NK-92 (cell line): ENCODE data around the gene GRAP2.
"Not testable (repeated sequence)": the region's sequence is repeated elsewhere in the genome, so short reads cannot be mapped to it uniquely, and the experiment has no call there.

Source experiments
- DNase-seq: peaks from one replicate; lab custom pipeline; 2025; ENCODE audit not compliant: unreplicated experiment; lab: John Stamatoyannopoulos, UW

Gene GRAP2

DNA sequence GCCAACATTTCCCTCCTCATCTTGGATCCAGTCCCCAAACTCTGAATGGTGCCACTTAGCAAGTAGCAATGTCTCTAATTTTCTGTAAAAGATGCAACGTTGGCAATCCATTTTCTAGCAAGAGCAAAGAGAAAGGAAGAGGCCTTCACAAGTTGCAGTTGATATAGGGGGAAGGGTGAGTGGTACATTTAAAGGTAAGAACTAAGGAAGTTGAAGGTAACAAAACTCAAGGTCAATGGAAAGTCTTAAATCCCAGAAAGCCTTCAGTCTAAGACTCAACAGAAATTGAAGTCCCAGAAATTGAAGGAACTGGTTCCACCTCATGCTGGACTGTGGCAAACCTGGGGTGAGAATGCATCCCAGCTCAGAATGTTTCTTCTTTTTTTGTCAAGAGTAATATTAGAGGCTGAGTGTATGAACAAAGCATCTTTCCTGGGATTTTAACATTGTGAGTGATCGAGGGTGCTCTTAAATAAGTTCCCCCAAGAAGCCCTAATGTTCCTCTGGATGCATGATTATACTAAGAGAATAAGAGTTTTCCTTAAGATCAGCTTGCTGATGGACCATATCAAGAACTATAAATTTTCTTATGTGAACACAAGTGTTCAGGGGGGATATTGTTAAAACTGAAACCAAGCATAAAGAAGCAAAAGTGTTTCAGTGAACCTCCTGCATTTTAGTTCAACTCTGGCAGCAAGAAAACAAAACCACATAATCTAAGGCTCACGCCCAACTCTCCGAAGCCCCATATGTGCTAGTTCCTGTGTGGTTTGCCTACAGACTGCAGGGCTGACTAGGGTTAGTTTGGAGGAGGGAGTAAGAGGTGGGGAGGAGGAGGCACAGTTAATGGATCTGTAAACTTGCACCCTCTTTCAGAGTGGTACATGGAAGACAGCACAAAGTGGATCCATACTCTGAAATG is at the start of gene GRAP2:
TSS of gene GRAP2 (plus strand) at position 779 of the 922 bp plus-strand sequence. CDS start 46,023 bp downstream, outside the sequence.
- no peak for DNase-seq

DNA sequence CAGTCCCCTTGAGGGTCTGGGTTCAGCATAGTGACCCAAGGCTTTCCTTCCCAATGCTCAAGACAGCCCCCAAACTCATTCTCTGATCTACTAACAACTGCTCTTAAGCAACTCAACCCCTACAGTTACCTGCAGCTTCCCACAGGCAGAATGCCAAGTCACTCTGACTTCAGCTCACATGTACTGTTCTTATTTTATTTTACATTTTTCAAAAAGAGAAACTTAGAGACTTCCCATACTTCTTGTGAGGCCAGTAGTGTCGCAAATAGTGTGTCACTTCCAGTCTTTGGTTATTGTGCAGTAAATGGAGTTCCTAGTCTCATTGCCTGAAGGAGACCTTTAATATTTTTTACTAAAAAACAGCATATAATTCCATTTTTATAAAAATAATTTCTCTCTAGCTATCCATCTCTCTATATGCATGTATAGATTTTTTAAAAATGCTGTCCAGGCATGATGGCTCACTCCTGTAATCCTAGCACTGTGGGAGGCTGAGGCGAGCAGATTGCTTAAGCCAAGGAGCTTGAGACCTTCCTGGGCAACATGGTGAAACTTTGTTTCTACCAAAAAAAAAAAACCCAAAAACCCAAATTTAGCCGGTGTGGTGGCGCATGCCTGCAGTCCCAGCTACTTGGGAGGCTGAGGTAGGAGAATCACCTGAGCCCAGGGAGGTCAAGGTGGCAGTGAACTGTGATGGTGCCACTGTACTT is 49.1 kb upstream of the GRAP2 start:
- DNase-seq, result no peak

DNA sequence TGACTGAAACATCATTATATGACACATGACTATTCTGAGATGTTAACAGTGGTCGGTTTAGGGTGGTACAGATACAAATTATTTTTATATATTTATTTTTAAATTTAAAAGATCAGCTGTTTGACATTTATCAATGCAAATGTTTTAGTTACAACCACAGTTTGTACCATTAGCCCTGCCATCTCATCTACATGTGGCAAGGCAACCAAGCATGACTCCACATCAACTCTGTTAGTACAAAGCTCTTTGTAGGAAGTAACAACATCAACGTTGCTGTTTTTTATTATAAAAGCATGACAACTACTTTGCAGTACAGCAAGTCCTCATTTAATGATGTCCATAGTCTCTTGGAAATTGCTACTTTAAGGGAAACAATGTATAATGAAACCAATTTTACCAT is 48.1 kb upstream of the GRAP2 start:
- no peak for DNase-seq

DNA sequence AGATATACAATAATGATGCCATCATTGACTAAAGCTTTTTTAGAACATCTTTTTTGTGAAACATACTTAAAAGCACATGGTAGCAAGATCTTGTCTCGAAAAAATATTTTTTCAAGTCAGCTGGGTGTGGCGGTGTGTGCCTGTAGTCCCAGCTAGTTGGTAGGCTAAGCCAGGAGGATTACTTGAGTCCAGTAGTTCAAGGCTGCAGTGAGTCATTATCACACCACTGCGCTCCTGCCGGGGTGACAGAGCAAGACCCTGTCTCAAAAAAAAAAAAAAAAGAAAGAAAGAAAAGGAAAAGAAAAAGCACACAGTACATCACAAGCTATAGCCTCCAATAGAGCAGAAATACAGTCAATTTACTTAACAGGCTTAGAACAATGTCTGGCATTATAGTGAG is 44.3 kb upstream of the GRAP2 start:
- DNase-seq, result no peak

DNA sequence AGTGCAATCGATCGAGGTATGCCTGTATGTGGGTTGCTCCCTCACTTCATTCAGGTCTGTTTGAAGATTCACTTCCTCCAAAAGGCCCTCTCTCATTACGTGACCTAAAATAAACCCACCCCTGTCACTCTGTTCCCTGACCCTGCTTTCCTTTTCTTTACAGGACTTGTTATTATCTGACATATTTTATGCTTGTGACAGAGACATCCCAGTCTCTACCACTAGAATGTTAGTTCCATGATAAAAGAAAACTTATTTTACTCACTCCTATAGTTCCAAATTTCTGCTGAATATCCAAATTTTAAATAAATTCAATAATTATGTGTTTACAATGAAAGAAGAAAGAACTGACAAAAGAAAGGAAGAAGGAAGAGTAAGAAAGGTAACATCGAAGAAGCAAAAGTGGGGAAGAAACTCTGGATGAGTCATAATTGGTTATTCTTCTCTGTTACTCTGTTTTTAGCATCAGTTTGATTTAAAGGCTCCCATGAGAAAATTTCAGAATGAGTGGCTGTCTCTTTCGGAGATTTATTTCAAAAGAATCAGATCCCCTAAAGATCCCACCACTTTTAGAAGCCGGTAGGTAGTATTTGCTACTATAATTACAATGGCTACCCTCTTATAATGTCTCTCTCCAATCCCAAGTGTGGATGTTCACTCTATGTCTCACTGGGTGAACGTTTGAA is 40.8 kb upstream of the GRAP2 start:
- DNase-seq, result no peak

DNA sequence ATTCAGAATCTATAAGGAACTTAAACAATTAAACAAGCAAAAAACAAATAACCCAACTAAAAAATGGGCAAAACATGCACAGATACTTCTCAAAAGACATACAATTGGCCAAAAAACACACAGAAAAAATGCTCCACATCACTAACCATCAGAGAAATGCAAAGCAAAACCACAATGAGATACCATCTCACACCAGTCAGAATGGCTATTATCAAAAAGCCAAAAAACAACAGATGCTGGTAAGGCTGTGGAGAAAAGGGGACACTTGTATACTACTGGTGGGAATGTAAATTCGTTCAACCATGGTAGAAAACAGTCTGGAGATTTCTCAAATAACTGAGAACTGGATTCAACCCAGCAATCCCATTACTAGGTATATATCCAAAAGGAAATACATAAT is 32.1 kb upstream of the GRAP2 start:
- DNase-seq, result no peak

DNA sequence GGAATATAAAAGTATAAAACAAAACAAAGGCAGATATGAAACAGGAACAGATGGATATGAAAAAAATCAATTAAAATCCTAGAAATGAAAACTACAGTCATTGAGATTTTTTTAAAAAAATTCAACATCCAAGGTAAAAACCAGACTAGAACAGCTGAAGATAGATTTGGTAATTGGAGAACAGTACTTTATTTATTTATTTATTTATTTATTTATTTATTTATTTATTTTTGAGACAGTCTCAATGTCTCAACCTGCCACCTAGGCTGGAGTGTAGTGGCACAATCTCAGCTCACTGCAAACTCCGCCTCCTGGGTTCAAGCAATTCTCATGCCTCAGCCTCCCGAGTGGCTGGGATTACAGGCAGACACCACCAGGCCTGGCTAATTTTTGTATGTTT is 31.1 kb upstream of the GRAP2 start:
- DNase-seq, result not testable (repeated sequence)

DNA sequence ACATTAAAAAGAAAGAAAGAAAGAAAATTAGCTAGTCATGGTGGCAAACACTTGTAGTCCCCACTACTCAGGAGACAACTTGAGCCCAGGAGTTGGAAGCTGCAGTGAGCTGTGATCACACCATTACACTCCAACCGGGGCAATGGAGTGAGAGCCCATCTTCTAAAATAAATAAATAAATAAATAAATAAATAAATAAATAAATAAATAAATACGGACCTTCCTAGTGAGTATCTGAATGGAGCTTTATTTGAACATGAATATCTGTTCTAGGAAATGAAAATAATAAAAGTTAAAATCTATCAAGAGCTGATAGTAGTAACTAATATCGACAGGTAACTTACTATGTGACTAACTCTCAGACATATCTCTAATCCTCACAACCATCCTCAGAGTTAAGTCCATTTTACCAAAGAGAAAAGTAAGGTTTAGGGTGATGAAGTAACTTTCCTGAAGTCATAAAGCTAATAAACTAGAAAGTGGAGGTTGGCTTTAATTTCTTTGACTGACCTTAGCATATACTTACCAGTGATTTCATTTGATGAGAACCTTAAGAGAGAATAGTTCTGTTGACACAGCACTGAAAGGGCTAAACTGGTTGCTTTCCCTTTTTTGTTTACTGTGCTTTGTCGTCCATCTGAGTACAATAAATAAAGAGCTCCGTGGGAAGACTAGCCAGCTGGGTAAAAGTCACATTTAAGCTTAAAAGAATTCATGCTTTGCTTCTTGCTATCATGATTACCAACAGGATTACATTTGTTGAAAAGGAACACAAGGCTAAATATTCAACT is 29.7 kb upstream of the GRAP2 start:
- DNase-seq, result no peak

DNA sequence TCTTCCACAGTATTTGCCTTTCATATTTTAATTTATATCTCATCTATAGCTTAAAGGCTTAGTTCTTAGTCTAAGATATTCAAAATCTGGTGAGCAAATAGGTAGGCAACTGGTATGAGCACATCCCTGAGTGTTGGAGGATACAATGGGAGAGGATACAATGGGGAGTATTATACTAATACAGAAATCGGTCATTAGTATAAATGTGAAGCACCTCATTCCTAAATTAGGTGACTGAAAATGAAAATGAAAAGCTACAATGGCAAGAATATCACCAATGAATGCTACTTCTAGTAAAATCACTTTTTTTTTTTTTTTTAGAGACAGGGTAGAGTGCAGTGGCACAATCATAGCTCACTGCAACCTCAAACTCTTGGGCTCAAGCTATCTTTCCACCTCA is 28.3 kb upstream of the GRAP2 start:
- no peak for DNase-seq

DNA sequence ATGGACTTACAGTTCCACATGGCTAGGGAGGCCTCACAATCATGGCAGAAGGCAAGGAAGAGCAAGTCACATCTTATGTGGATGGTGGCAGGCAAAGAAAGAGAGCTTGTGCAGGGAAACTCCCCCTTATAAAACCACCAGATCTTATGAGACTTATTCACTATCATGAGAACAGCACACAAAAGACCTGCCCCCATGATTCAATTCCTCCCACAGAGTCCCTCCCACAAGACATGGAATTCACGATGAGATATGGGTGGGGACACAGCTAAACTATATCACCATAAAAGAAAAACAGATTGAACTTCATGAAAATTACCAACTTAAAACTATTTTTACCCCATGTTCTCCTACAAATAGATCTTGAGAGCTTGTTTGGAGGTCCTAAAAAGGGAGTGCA is 26.9 kb upstream of the GRAP2 start:
- no peak for DNase-seq

DNA sequence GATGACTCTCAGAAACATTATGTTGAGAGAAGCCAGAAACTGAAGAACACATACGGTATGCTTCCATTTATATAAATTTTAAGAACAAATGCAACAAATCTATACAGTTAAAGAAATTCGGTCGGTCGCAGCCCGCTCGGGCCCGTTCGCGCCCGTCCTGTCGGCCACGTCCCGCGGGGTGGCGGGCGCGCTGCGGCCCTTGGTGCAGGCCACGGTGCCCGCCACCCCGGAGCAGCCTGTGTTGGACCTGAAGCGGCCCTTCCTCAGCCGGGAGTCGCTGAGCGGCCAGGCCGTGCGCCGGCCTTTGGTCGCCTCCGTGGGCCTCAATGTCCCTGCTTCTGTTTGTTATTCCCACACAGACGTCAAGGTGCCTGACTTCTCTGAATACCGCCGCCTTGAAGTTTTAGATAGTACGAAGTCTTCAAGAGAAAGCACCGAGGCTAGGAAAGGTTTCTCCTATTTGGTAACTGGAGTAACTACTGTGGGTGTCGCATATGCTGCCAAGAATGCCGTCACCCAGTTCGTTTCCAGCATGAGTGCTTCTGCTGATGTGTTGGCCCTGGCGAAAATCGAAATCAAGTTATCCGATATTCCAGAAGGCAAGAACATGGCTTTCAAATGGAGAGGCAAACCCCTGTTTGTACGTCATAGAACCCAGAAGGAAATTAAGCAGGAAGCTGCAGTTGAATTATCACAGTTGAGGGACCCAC is 25.6 kb upstream of the GRAP2 start:
- not testable (repeated sequence) for DNase-seq

DNA sequence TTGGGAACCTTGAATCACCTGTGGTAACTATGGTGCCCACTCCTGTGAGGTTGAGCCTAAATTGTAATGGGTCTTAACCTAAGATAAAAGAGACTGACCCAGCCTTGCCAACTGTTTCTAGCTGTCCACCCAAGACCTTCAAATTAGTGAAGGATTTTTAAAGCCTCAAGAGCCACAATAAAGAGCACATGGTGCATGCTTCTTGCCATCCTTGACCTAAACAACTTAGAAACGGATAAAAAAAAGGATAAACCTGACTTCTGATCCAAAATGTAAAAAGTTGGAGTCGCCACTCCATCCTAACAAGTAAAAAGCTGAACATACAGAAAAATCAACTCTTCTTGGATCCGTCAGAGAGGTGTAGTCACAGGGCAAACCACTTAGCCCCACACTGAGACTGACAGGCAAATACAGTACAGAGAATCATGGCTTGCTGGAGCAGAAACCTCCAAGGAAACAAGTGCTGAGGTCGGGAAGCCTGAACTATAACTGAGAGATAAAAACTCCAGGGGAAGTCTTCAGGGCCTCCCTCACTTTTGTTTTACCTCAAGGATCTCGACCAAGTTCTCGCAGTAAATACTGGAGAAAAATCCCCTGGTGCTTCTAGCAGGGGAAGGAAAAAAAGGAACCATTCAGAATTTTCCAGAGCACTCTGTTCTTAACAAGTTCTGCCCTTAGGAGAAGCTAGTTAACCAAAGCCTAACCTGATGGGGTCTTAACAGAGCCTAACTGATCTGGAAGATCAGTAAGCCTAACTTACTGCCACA is 23.6 kb upstream of the GRAP2 start:
- DNase-seq, result no peak

DNA sequence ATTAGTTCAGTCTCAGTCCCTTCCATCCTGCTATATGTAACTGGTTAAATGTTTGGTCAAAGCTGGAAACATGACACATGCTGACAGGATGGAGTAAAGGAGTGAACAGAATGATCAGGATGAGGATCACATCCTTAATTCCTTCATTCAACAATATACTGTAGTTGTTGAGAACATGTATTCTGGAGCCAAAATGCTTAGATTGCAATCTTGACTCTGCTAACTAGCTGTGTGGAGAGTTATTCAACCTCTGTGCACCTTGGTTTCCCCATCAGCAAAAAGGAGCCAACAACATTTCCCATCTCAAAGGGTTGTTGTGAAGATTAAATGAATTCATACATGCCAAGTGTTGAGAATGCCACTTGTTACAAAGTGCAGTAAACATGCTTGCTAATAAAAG is 20.2 kb upstream of the GRAP2 start:
- DNase-seq, result no peak

DNA sequence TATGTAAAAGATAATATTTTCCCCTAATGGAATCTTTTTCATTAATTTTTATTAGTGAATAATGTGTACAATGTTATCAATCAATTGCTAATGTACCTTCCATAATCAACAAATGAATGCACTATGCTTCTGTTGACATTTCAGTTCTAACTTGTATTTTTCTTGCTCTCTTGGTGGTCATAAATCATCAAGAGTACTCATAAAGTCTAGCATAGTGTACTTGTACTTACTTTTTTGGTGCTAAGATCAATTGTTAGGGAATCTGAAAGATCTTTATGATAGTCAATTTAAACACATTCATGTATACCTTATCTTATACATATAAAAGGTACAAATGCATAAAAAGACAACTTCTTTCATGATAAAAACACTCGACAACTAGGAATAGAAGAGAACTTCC is 17.8 kb upstream of the GRAP2 start:
- DNase-seq, result no peak

DNA sequence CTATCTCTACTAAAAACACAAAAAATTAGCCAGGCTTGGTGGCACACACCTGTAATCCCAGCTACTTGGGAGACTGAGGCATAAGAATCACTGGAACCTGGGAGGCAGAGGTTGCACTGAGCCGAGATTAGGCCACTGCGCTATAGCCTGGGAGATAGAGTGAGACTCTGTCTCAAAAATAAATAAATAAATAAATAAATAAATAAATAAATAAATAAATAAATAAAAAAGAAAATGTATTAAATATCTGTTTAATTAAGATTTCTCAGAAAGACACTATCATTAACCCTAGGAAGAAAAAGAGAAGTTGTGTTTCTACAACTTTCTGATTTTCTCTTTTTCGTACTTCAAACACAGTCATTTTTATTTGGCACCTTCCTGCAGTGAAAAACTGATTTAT is 11.0 kb upstream of the GRAP2 start:
- DNase-seq, result not testable (repeated sequence)

DNA sequence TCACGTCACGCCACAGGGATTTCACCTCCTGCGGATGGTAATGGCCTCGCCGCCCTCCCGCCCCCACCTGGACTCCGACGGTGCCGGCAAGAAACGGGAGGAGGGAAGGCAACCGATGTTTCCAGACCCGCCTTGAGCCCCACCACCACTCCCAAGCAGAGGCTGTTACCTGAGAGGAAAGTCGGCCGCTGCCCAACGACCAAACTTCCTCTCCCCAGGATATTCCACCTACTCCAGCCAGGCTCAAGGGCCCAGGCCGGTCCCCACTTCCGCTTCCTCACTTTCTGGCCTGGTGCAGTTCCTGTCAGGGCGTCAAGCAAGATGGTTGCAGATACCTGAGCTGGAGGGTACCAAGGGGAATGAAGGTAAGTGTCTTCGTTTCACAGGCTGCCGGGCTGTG is 7.4 kb upstream of the GRAP2 start, which contains the start of gene ENTHD1:
TSS of gene ENTHD1 (minus strand) at position 235 of the 400 bp plus-strand sequence. CDS start 6,012 bp downstream, outside the sequence.
- no peak for DNase-seq

DNA sequence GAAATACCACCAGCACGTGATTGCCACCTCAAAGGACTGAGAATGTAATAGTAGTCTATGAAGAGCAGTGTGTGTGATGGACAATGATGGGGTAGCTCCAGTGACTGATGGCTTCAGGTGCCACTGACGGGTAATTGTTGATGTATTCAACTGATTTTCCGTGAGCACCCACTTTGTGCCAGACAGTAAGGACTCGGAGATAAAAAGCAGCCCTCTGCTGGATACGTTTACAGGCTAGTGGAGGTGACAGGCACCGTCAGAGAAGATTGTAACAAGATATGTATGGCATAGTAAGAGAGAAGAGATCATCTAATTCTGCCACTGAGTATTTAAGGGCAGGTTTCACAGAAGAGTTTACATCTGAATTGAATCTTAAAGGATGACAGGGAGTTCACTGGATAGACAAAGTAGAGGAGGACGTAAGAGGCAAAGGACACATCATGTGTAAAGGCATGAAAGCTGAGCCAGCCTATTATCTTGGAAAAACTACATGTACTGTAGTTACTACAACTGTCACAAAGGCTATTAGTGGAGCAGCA is 6.3 kb upstream of the GRAP2 start:
- DNase-seq, result no peak

DNA sequence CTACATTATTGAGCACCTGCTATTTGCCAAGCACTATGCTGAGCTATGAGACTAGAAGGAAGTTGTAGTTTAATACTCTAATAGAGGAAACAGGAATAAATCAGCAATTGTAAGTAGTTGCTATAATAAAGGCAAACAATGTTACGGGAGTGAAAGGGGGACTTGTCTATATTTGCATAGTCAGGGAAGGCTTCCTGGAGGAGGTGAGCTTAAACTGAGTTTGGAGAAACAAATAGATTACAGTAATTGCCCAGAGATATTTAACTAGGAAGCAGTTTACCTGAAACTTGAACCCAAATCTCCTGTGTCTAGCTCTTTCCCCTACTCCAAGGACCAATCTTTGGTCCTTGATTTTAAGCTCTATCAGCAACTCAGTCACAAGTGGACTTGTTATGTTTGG is 5.2 kb upstream of the GRAP2 start:
- no peak for DNase-seq

DNA sequence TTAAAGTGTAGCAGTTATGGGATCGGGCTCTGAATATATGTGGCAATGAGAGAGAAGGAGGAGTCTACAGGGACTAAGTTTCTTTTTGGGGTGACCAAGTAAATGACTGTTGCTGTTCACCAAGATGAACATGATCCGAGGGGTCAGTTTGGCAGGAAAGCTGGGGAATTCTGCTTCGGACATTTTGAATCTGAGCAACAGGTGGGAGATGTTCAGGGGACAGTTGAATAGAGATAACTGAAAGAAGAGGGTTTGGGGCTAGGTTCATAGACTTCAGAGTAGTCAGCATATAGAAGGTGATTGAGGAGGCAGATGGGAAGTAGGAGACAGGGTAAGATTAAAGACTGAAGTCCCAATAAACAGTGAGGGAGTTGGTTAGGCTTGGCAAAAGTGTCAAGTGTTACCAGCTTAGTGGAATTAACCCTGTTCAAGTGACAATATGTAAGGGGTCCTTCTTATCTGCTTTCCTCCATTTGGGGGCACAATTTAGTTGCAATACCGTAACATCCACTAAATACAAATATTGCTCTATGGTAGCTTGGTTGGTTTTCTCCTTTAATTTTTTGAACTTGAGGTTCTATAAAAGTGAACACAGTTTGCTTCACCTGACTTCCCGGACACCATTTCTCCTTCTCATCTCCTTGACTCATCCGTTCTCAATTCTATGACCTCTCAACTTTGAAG is 4.4 kb upstream of the GRAP2 start:
- DNase-seq, result no peak
